Psoas muscle (tissue), 8 donors: ENCODE data around the gene CYS1. TPM values are rescaled to one million over a fixed set of nuclear protein-coding genes. Genes with fewer than 3 reads are reported as not detected.
A peak's percentile ranks its signal among the peaks of the same experiment; 100 is the strongest.

Experiments
- ATAC-seq, 4 donors: fragments of 200-7000 bp; cut with Tn5 transposase; one replicate each; pipeline ENCODE4 v1.9.1; 2020; ENCODE audit warnings: moderate library complexity in 3 of 4, mild to moderate bottlenecking in 2 of 4
- DNase-seq, 2 donors: peaks; one replicate each; pipeline ENCODE4 v3.0.0-alpha.2; 2020
- H3K27ac ChIP-seq: fragments of 200-600 bp; one replicate; pipeline ENCODE4 v1.8.0; 2022
- H3K27me3 ChIP-seq, 3 donors: fragments of 200-600 bp in 1 of 3; one replicate each; pipeline versions ENCODE4 v1.6.1 to v1.8.0; 2013 to 2022; ENCODE audit warnings: low read length in 2 of 3, mild to moderate bottlenecking in 2 of 3, moderate library complexity in 1 of 3; ENCODE audit not compliant: insufficient read depth in 3 of 3
- H3K36me3 ChIP-seq, 2 donors: fragments of 200-600 bp in 1 of 2; one replicate each; pipeline versions ENCODE4 v1.6.1 to v1.8.0; 2013 to 2022; ENCODE audit warnings: low read depth in 1 of 2, mild to moderate bottlenecking in 1 of 2, moderate library complexity in 1 of 2; ENCODE audit not compliant: insufficient read depth in 1 of 2
- H3K4me1 ChIP-seq: fragments of 200-600 bp; one replicate; pipeline ENCODE4 v1.8.0; 2022
- H3K4me3 ChIP-seq: fragments of 200-600 bp; one replicate; pipeline ENCODE4 v1.8.0; 2022; ENCODE audit warnings: mild to moderate bottlenecking
- H3K9me3 ChIP-seq: fragments of 200-600 bp; one replicate; pipeline ENCODE4 v1.8.0; 2022
- WGBS, 3 donors: extraction: QIAGEN DNeasy Blood & Tissue Kit; methylation state at CpG; one replicate each; pipeline versions ENCODE4 v1.1.6 to v1.1.7; 2013; 5-methylcytosine and 5-hydroxymethylcytosine counted together
- intact Hi-C, 2 donors: fragments of 100-400 bp; cut with DNase I; formaldehyde crosslinking; loops; one replicate each; pipeline versions ENCODE4 v1.11.0 to v1.14.2; 2022
- polyA plus RNA-seq, 3 donors: library from polyadenylated mRNA; stranded (reverse); fragments of 200-250 nt; gene quantifications; one replicate each; pipeline ENCODE4 v1.2.3, GENCODE V29; 2013
- total RNA-seq, 4 donors: library from RNA; stranded (reverse); fragmentation: NEBNext Ultra II Directional in 2 of 4; extraction: Animal tissue kit (Norgen Biotek cat#: 25700) in 2 of 4; gene quantifications; one replicate each; pipeline versions ENCODE4 v1.2.1 to v1.2.4, GENCODE V29; 2021 to 2023
- TF ChIP-seq, protein P1 (sequence below): fragments of 200-600 bp; IDR thresholded peaks from one replicate; pipeline ENCODE4 v1.8.0; 2022; ENCODE audit warnings: antibody characterized with exemption
- donor health status: healthy with polysubstance abuse.
- donor health status: DM: no; HTN: no; CAD: no; lungs with moderate emphysema.
- donor health status: Bipolar disorder and iron deficiency.
- donor health status: healthy.
- donor health status: DM: yes; HTN: yes; CAD: no.
- donor health status: DM: no; HTN: no; CAD: no.
- donor health status: DM: no; HTN: no; CAD: no.
- donor health status: DM: yes; HTN: yes; CAD: no.

Gene CYS1
- total and polyA plus RNA-seq, 7 donors: 0.06 to 0.58 (median 0.13) TPM

DNA sequence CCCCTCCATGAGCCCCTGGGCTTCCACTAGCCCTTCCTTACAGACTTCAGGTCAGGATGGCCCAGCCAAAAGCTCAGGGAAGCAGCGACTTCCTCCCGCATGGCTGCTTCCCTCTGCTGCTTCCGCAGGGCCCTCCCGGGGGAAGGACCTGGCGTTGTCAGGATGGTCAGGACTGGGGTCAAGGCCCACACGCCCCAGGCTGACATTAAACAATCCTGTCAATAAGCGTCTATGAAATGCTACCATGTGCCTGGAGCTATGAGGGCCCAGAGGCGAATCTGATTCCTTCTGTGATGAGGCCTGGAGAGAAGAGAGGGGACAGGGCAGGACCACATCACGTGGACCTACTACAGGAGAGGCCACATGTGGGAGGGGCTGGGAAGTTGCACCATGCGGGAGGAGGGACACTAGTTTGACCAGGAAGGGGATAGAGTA, 17.3 kb downstream of the CYS1 start:
- ATAC-seq: no peak
- TF ChIP-seq, protein P1, sequence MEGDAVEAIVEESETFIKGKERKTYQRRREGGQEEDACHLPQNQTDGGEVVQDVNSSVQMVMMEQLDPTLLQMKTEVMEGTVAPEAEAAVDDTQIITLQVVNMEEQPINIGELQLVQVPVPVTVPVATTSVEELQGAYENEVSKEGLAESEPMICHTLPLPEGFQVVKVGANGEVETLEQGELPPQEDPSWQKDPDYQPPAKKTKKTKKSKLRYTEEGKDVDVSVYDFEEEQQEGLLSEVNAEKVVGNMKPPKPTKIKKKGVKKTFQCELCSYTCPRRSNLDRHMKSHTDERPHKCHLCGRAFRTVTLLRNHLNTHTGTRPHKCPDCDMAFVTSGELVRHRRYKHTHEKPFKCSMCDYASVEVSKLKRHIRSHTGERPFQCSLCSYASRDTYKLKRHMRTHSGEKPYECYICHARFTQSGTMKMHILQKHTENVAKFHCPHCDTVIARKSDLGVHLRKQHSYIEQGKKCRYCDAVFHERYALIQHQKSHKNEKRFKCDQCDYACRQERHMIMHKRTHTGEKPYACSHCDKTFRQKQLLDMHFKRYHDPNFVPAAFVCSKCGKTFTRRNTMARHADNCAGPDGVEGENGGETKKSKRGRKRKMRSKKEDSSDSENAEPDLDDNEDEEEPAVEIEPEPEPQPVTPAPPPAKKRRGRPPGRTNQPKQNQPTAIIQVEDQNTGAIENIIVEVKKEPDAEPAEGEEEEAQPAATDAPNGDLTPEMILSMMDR: no peak
- 66 to 84% (median 78%) methylated on average over 10 of the region's 10 CpGs for WGBS, 3 donors
- DNase-seq: no peak
- Histone ChIP-seq H3K27ac (no peak overlapping the region), H3K27me3 (no peaks in the 10 kb centered on the region), H3K4me3 (no peak overlapping the region), H3K4me1 (peaks cover 8% of the 10 kb centered on the region), H3K36me3 (no peaks in the 10 kb centered on the region), H3K9me3 (no peaks in the 10 kb centered on the region)
- intact Hi-C loops: no loop called here

GRCh38 chr2:10061221-10061925, 18.8 kb downstream of the CYS1 start:
- intact Hi-C loops: no loop called here
- DNase-seq: no peak
- Histone ChIP-seq H3K4me3 (no peak overlapping the region), H3K9me3 (no peaks in the 10 kb centered on the region), H3K4me1 (peaks cover 8% of the 10 kb centered on the region), H3K27me3 (peaks cover 0 to 2% (median 0%) of the 10 kb centered on the region in 3 donors), H3K27ac (no peak overlapping the region), H3K36me3 (no peaks in the 10 kb centered on the region)
- TF ChIP-seq, protein P1: no peak
- no peak for ATAC-seq
- 86 to 94% (median 90%) methylated on average over 9 of the region's 9 CpGs for WGBS, 3 donors

GRCh38 chr2:10059552-10060335, 20.5 kb downstream of the CYS1 start:
- Histone ChIP-seq H3K4me3 (no peak overlapping the region), H3K27me3 (peaks cover 0 to 2% (median 0%) of the 10 kb centered on the region in 3 donors), H3K36me3 (peaks cover 0 to 4% of the 10 kb centered on the region in 2 donors), H3K27ac (no peak overlapping the region), H3K4me1 (peaks cover 8% of the 10 kb centered on the region), H3K9me3 (no peaks in the 10 kb centered on the region)
- DNase-seq (no peak), ATAC-seq (peak in 3 of 4 donors; percentile 3 to 35 (median 13))
- 55 to 59% (median 59%) methylated on average over 20 of the region's 20 CpGs for WGBS, 3 donors
- intact Hi-C loops: no loop called here
- TF ChIP-seq, protein P1: no peak

- peaks cover 10% of the 10 kb centered on the region for H3K4me1 ChIP-seq
- no peak for DNase-seq
- TF ChIP-seq, protein P1: no peak
- no peaks in the 10 kb centered on the region for H3K9me3 ChIP-seq
- peaks cover 0 to 12% of the 10 kb centered on the region in 2 donors for H3K36me3 ChIP-seq
- intact Hi-C loops: no loop called here
- 94 to 96% (median 96%) methylated on average over 17 of the region's 17 CpGs for WGBS, 3 donors
- peaks cover 0 to 2% (median 0%) of the 10 kb centered on the region in 3 donors for H3K27me3 ChIP-seq
- H3K27ac ChIP-seq: no peak overlapping the region
- no peak for ATAC-seq
- no peak overlapping the region for H3K4me3 ChIP-seq
Measured at GRCh38 chr2:10059016-10059351, 21.2 kb downstream of the CYS1 start.
